Measurements from ENCODE around the gene CCNG2. TPM values are rescaled to one million over a fixed set of nuclear protein-coding genes. Genes with fewer than 3 reads are reported as not detected.

The CCNG2 gene, protein sequence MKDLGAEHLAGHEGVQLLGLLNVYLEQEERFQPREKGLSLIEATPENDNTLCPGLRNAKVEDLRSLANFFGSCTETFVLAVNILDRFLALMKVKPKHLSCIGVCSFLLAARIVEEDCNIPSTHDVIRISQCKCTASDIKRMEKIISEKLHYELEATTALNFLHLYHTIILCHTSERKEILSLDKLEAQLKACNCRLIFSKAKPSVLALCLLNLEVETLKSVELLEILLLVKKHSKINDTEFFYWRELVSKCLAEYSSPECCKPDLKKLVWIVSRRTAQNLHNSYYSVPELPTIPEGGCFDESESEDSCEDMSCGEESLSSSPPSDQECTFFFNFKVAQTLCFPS
- total RNA-seq = 10 to 100 TPM; 52.7 to 86.1 (median 69.9) TPM

DNA sequence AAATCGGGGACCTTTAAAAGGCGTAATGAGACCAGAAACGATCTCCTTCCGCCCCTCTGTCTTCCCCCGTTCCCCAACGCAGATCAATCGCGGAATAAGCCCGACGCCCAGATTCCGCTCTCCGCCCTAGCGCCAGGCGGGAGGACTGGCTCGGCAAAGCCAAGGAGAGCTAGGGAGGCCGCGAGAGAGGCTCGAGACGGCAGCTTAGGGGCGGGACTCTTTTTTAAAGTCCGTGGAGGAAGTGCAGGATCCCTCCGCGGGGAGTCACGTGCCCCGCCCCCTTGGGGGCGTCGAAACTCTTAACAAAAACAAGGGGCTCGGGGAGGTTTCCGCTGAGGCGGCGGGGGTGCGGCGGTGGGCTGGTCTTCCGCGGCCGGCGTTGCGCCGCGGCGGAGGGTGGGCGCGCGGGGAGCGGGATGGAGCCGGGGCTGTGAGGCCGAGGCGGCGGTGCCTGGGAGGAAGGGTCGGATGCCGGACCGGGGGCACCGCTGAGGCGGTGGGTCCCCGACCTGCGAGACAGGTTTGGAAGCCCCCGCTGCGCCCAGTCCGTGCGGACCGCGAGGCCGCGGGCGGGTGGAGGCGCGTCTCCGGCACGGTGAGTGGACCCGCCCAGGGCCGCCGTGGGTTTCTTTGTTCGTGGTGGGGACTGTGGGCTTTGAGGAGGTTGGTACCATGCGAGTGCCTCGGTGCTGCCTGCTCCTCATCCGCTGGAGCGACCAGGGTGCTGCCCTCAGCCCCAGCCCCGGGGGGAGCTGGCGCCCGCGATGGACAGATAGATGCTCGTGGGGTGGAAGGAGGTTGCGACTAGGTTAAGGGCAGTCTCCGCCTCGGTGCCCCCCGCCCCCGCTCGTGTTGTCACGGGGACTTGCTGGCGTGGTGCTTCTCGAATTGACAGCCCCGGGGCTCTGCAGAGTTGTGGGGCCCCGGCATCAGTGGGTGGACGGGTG, at the start of gene CCNG2:
Gene CCNG2 (plus strand): TSS at position 296 of the 947 bp plus-strand sequence. CDS start 1,326 bp downstream, outside the sequence.
- TF ChIP-seq, protein P1, sequence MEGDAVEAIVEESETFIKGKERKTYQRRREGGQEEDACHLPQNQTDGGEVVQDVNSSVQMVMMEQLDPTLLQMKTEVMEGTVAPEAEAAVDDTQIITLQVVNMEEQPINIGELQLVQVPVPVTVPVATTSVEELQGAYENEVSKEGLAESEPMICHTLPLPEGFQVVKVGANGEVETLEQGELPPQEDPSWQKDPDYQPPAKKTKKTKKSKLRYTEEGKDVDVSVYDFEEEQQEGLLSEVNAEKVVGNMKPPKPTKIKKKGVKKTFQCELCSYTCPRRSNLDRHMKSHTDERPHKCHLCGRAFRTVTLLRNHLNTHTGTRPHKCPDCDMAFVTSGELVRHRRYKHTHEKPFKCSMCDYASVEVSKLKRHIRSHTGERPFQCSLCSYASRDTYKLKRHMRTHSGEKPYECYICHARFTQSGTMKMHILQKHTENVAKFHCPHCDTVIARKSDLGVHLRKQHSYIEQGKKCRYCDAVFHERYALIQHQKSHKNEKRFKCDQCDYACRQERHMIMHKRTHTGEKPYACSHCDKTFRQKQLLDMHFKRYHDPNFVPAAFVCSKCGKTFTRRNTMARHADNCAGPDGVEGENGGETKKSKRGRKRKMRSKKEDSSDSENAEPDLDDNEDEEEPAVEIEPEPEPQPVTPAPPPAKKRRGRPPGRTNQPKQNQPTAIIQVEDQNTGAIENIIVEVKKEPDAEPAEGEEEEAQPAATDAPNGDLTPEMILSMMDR (IDR thresholded peaks at IDR 0.05; ENCODE audit: low read depth) = no peak

DNA sequence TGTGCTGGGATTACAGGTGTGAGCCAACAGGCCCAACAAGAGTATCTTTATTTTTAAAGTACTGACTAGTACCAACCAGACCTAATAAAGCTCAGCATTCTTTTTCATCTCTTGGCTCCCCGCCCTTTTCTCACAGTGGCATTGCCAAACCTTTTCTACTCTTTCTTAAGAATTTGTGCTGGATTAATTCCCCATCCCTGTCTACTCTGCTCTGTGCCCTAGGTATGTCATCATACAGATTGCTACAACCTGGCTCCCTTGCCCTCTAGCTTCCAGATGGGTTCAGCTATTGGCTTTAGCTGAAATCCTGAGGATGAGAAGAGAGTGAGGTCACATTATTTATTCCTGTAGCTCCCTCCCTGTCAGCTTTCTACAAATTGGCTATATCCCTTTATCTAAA, 46.3 kb upstream of the CCNG2 start:
- TF ChIP-seq, protein P1 (IDR thresholded peaks at IDR 0.05; ENCODE audit: low read depth) = no peak

DNA sequence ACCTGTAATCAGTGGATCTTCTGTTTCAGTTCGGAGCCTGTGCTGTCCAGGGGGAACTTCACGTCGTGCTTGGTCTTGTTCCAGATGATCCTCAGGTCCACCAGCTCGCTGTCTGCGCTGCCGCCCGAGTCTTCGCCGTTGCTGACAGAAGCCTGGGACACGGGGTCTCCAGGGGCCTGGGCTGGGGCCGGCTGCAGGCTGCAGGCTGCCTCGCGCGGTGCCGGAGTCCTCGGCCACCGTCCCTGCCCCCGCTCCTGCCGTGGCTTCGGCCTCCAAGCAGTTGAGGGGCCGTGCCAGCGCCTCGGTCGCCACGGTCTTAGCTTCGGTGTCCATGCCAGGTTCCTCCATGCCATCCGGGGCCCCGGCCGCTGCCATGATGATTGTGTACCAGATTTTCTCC, 43.9 kb upstream of the CCNG2 start:
- TF ChIP-seq, protein P1 (IDR thresholded peaks at IDR 0.05; ENCODE audit: low read depth) = no peak

DNA sequence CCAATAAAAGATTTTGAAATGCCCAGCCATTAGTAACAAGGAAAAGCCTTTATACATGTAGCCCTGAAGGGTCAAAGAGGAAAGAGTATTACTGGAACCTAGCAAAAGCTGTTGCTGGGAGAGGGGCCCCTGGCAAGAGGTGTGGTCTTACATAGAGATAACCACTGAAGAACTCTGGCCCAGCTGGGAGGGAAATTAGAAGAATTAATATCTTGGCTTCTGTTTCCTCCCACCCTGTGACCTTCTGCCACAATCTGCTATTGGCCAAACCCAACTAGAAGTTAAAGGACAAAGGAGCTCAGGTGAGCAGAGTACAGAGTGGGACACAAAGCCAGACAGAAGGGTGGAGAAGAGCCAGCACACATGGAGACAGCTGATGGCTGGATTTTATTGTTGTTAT, 39.3 kb upstream of the CCNG2 start:
- TF ChIP-seq, protein P1 (IDR thresholded peaks at IDR 0.05; ENCODE audit: low read depth) = no peak

DNA sequence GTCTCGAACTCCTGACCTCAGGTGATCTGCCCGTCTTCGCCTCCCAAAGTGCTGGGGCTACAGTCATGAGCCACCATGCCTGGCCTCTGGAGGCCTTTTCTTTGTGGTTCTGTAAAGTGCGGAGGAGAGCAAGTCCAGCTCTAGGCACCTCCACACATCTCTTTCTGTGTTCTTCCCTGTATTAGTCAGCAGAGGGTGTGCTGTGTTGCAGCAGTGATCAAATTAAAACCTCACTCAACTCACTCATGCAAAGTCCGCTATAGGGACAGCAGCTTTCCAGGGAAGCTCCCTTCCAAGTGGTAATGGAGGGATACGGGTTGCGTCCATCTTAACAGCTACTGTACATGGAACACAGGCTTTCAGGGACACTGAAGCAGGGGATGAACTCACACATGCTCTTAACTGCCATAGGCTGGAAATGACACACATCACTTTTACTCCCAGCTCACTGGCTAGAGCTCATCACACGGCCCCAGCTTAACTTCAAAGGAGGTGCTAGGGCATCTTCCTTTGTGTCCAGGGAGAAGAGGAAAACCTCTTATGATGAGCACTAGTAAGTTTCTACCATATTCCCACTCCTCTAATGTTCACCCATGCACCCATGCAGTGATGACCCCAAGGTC, 36.0 kb upstream of the CCNG2 start:
- TF ChIP-seq, protein P1 (IDR thresholded peaks at IDR 0.05; ENCODE audit: low read depth) = no peak

DNA sequence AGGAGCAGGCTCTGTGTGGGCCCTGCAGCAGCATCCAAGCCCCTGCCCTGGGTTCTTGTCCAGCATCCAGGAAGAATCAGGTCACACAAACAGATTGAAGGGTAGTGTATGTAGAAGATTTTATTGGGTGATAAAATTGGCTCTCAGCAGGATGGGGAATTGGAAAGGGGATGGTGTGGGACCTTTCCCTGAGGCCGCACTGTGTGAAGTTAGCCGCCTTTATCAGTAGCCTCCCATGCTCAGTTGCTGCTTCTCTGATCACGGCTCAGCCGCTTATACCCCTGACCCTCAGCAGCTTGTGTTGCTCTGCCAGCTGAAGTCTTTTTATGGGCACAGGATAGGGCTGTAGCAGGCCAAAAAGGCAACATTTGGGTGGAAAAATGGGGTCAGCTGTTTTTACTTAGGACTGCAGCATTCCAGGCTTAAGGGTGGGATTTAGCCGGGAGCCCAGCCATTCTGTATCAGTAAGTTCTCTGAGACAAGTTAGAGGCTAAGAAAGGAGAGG, 35.2 kb upstream of the CCNG2 start:
- TF ChIP-seq, protein P1 (IDR thresholded peaks at IDR 0.05; ENCODE audit: low read depth) = no peak
